HepG2 (cell line): ENCODE measurements around the gene ZNF621. TPM values are rescaled to one million over a fixed set of nuclear protein-coding genes. Genes with fewer than 3 reads are reported as not detected.

ENCODE experiments used
- CBX1 ChIP-seq: IDR thresholded peaks from one replicate; pipeline ENCODE4 v1.6.1; 2016; ENCODE audit warnings: antibody characterized with exemption, low read depth
- ELF1 ChIP-seq: sonication (generic); formaldehyde crosslinking; IDR thresholded peaks from 2 replicates; pipeline ENCODE4 v1.4.0; 2020; ENCODE audit warnings: missing genetic modification reagents
- GATAD1 ChIP-seq: IDR thresholded peaks from 2 replicates; pipeline ENCODE4 v1.6.1; 2016; ENCODE audit warnings: missing genetic modification reagents, missing compliant biosample characterization
- GRHL1 ChIP-seq: sonication (generic); formaldehyde crosslinking; conservative IDR thresholded peaks from 2 replicates; pipeline ENCODE4 v1.8.0; 2022; ENCODE audit warnings: missing genetic modification reagents
- HDAC2 ChIP-seq: sonication (generic); formaldehyde crosslinking; IDR thresholded peaks from 2 replicates; pipeline ENCODE4 v1.4.0; 2020; ENCODE audit warnings: missing genetic modification reagents
- IKZF4 ChIP-seq: sonication (generic); formaldehyde crosslinking; IDR thresholded peaks from 2 replicates; pipeline ENCODE4 v1.5.1; 2020; ENCODE audit warnings: borderline replicate concordance, mild to moderate bottlenecking, low read depth, missing genetic modification reagents; ENCODE audit errors: not compliant biosample characterization
- KDM3A ChIP-seq: IDR thresholded peaks from 2 replicates; pipeline ENCODE4 v1.6.1; 2018; ENCODE audit warnings: low read depth, missing compliant biosample characterization
- NFKBIZ ChIP-seq: IDR thresholded peaks from 2 replicates; pipeline ENCODE4 v1.6.1; 2018; ENCODE audit warnings: missing genetic modification reagents, missing compliant biosample characterization
- NFRKB ChIP-seq: fragments of 450-650 bp; IDR thresholded peaks from 2 replicates; pipeline ENCODE4 v1.6.1; 2017
- POLR2AphosphoS5 ChIP-seq: IDR thresholded peaks from 2 replicates; pipeline ENCODE4 v1.6.1; 2012; ENCODE audit warnings: low read depth, low read length
- SATB2 ChIP-seq: sonication (generic); formaldehyde crosslinking; IDR thresholded peaks from 2 replicates; pipeline ENCODE4 v1.5.0; 2020; ENCODE audit warnings: missing genetic modification reagents
- SIN3B ChIP-seq: fragments of 150-350 bp; IDR thresholded peaks from 2 replicates; pipeline ENCODE4 v1.6.1; 2014; ENCODE audit warnings: low read length
- SMARCE1 ChIP-seq: fragments of 450-650 bp; IDR thresholded peaks from 2 replicates; pipeline ENCODE4 v1.6.1; 2017; ENCODE audit warnings: borderline replicate concordance
- TEAD3 ChIP-seq: optimal IDR thresholded peaks from 2 replicates; pipeline ENCODE3; 2016; ENCODE audit warnings: borderline replicate concordance
- TGIF2 ChIP-seq: IDR thresholded peaks from 2 replicates; pipeline ENCODE4 v1.6.1; 2016; ENCODE audit warnings: control low read depth, missing compliant biosample characterization
- XRCC5 ChIP-seq: fragments of 200-400 bp; formaldehyde crosslinking; optimal IDR thresholded peaks from 2 replicates; pipeline ENCODE3; 2017; ENCODE audit warnings: mild to moderate bottlenecking, low read length
- YEATS4 ChIP-seq: sonication (generic); formaldehyde crosslinking; IDR thresholded peaks from 2 replicates; pipeline ENCODE4 v1.4.0; 2020; ENCODE audit warnings: missing genetic modification reagents, borderline replicate concordance
- YY1 ChIP-seq: IDR thresholded peaks from 2 replicates; pipeline ENCODE4 v1.6.1; 2011; ENCODE audit warnings: low read length, low read depth, moderate library complexity, mild to moderate bottlenecking; ENCODE audit not compliant: insufficient read depth, insufficient replicate concordance
- ZGPAT ChIP-seq: IDR thresholded peaks from 2 replicates; pipeline ENCODE4 v1.6.1; 2016; ENCODE audit warnings: mild to moderate bottlenecking
- ZHX1 ChIP-seq: sonication (generic); formaldehyde crosslinking; IDR thresholded peaks from 2 replicates; pipeline ENCODE4 v1.8.1; 2022; ENCODE audit warnings: low read depth, mild to moderate bottlenecking, missing genetic modification reagents
- ZNF180 ChIP-seq: sonication (generic); formaldehyde crosslinking; IDR thresholded peaks from 2 replicates; pipeline ENCODE4 v1.4.0; 2020; ENCODE audit warnings: low read depth, missing genetic modification reagents, borderline replicate concordance
- ZNF260 ChIP-seq: sonication (generic); formaldehyde crosslinking; IDR thresholded peaks from 2 replicates; pipeline ENCODE4 v1.4.0; 2020; ENCODE audit warnings: missing genetic modification reagents, low read depth, mild to moderate bottlenecking, borderline replicate concordance
- ZNF382 ChIP-seq: sonication (generic); formaldehyde crosslinking; IDR thresholded peaks from 2 replicates; pipeline ENCODE4 v1.5.0; 2020; ENCODE audit warnings: missing genetic modification reagents, mild to moderate bottlenecking, borderline replicate concordance
- ZNF451 ChIP-seq: sonication (generic); formaldehyde crosslinking; IDR thresholded peaks from 2 replicates; pipeline ENCODE4 v1.5.0; 2020; ENCODE audit warnings: mild to moderate bottlenecking, missing genetic modification reagents
- ZNF580 ChIP-seq: IDR thresholded peaks from 2 replicates; pipeline ENCODE4 v1.6.1; 2016; ENCODE audit warnings: low read depth, borderline replicate concordance
- ZNF660 ChIP-seq: sonication (generic); formaldehyde crosslinking; IDR thresholded peaks from 2 replicates; pipeline ENCODE4 v1.5.1; 2020; ENCODE audit warnings: mild to moderate bottlenecking, low read depth, missing genetic modification reagents, borderline replicate concordance
- polyA plus RNA-seq, 8 experiments: library from polyadenylated mRNA; depleted of rRNA in 3 of 8; stranded (reverse) in 7 of 8; unstranded in 1 of 8; fragments of >200 nt; fragmentation: Illumina TruSeq in 4 of 8; extraction: Trizol in 4 of 8; gene quantifications; 2 replicates each; pipeline versions ENCODE4 v1.2.1 to v1.2.3, GENCODE V29; 2011 to 2016; ENCODE audit warnings: low read depth in 4 of 8, missing spikeins in 1 of 8, mixed read lengths in 1 of 8; ENCODE audit not compliant: insufficient read depth in 1 of 8
- total RNA-seq, 5 experiments: library from RNA; depleted of rRNA; stranded (reverse); fragments of >200 nt; fragmentation: Illumina TruSeq; extraction: Trizol; gene quantifications; 2 replicates each; pipeline ENCODE4 v1.2.3, GENCODE V29; 2016; ENCODE audit warnings: low read depth in 1 of 5

ZNF621 gene
- total and polyA plus RNA-seq, 2 of the 13 experiments (the other 11 are each of a cell fraction or from before 2014, with no cell fraction given), result 13.2 to 14.9 TPM

- TF ChIP-seq ZGPAT (CRISPR knock-in tag) (peak; percentile 94), SATB2 (CRISPR knock-in tag) (no peak; the same call in 1 of the 2 replicates), GATAD1 (CRISPR knock-in tag) (peak; percentile 91), YEATS4 (peak; percentile 93; the same call in 1 of the 2 replicates), SIN3B (no peak), ELF1 (CRISPR knock-in tag) (peak; percentile 91), TGIF2 (CRISPR knock-in tag) (peak; percentile 56; the same call in 1 of the 2 replicates), GRHL1 (no peak), IKZF4 (CRISPR knock-in tag) (no peak), CBX1 (peak; percentile 87), NFKBIZ (0 out of 2 replicates have a peak, but pooled peaks have one; percentile 20), ZNF580 (CRISPR knock-in tag) (peak; percentile 77), TEAD3 (no peak), KDM3A (CRISPR knock-in tag) (peak; percentile 98), ZNF180 (no peak), ZHX1 (CRISPR knock-in tag) (peak; percentile 49; the same call in 1 of the 2 replicates), YY1 (peak; percentile 92), ZNF382 (no peak), ZNF660 (CRISPR knock-in tag) (no peak), ZNF451 (peak; percentile 81), SMARCE1 (no peak), HDAC2 (CRISPR knock-in tag) (peak; percentile 71), POLR2AphosphoS5 (peak; percentile 86), ZNF260 (no peak), NFRKB (no peak), XRCC5 (no peak)
These were observed at the start of gene ZNF621 (continued) for GRCh38 chr3:40524568-40525285.
